Measurements from ENCODE around the gene ZNF500.

Gene ZNF500

GRCh38 chr16:4760221-4760910 lies 6.6 kb downstream of the ZNF500 start:
- H3K9me3 ChIP-seq (ENCODE audit: control insufficient read depth, low read length): no peaks in the 10 kb centered on the region
- no peak overlapping the region for H3K4me3 ChIP-seq (ENCODE audit: low read length)
- H3K27me3 ChIP-seq (ENCODE audit: control insufficient read depth, insufficient read depth, low read length): no peaks in the 10 kb centered on the region
- no peaks in the 10 kb centered on the region for H3K4me1 ChIP-seq (ENCODE audit: control insufficient read depth, insufficient read depth, low read length)
- H3K36me3 ChIP-seq (ENCODE audit: control insufficient read depth, insufficient read depth, low read length): peaks cover 5% of the 10 kb centered on the region
- no peak overlapping the region for H3K9ac ChIP-seq (ENCODE audit: low read length)

- Histone ChIP-seq H3K36me3 (ENCODE audit: control insufficient read depth, insufficient read depth, low read length) (no peaks in the 10 kb centered on the region), H3K27me3 (ENCODE audit: control insufficient read depth, insufficient read depth, low read length) (no peaks in the 10 kb centered on the region)
These were observed 11.3 kb downstream of the ZNF500 start for GRCh38 chr16:4755687-4756086.

GRCh38 chr16:4754865-4755264 lies 12.1 kb downstream of the ZNF500 start:
- Histone ChIP-seq H3K36me3 (ENCODE audit: control insufficient read depth, insufficient read depth, low read length) (no peaks in the 10 kb centered on the region), H3K4me1 (ENCODE audit: control insufficient read depth, insufficient read depth, low read length) (no peaks in the 10 kb centered on the region), H3K9ac (ENCODE audit: low read length) (no peak overlapping the region), H3K4me3 (ENCODE audit: low read length) (no peak overlapping the region), H3K27me3 (ENCODE audit: control insufficient read depth, insufficient read depth, low read length) (no peaks in the 10 kb centered on the region), H3K9me3 (ENCODE audit: control insufficient read depth, low read length) (no peaks in the 10 kb centered on the region)

More at GRCh38 chr16:4755687-4756086, 11.3 kb downstream of the ZNF500 start:
- Histone ChIP-seq H3K4me1 (ENCODE audit: control insufficient read depth, insufficient read depth, low read length) (no peaks in the 10 kb centered on the region), H3K4me3 (ENCODE audit: low read length) (no peak overlapping the region), H3K9ac (ENCODE audit: low read length) (no peak overlapping the region), H3K9me3 (ENCODE audit: control insufficient read depth, low read length) (no peaks in the 10 kb centered on the region)

- no peaks in the 10 kb centered on the region for H3K4me1 ChIP-seq (ENCODE audit: control insufficient read depth, insufficient read depth, low read length)
- H3K9ac ChIP-seq (ENCODE audit: low read length): no peak overlapping the region
- no peaks in the 10 kb centered on the region for H3K27me3 ChIP-seq (ENCODE audit: control insufficient read depth, insufficient read depth, low read length)
- no peaks in the 10 kb centered on the region for H3K9me3 ChIP-seq (ENCODE audit: control insufficient read depth, low read length)
- no peaks in the 10 kb centered on the region for H3K36me3 ChIP-seq (ENCODE audit: control insufficient read depth, insufficient read depth, low read length)
- H3K4me3 ChIP-seq (ENCODE audit: low read length): no peak overlapping the region
These were observed 13.7 kb downstream of the ZNF500 start for GRCh38 chr16:4753227-4753626.

GRCh38 chr16:4752351-4753100 lies 14.4 kb downstream of the ZNF500 start:
- Histone ChIP-seq H3K9ac (ENCODE audit: low read length) (no peak overlapping the region), H3K9me3 (ENCODE audit: control insufficient read depth, low read length) (no peaks in the 10 kb centered on the region), H3K4me1 (ENCODE audit: control insufficient read depth, insufficient read depth, low read length) (no peaks in the 10 kb centered on the region), H3K4me3 (ENCODE audit: low read length) (no peak overlapping the region), H3K27me3 (ENCODE audit: control insufficient read depth, insufficient read depth, low read length) (no peaks in the 10 kb centered on the region), H3K36me3 (ENCODE audit: control insufficient read depth, insufficient read depth, low read length) (no peaks in the 10 kb centered on the region)

- Histone ChIP-seq H3K36me3 (ENCODE audit: control insufficient read depth, insufficient read depth, low read length) (no peaks in the 10 kb centered on the region), H3K4me3 (ENCODE audit: low read length) (no peak overlapping the region), H3K27me3 (ENCODE audit: control insufficient read depth, insufficient read depth, low read length) (no peaks in the 10 kb centered on the region), H3K4me1 (ENCODE audit: control insufficient read depth, insufficient read depth, low read length) (no peaks in the 10 kb centered on the region), H3K9ac (ENCODE audit: low read length) (no peak overlapping the region), H3K9me3 (ENCODE audit: control insufficient read depth, low read length) (no peaks in the 10 kb centered on the region)
These were observed 16.1 kb downstream of the ZNF500 start for GRCh38 chr16:4750896-4751295.

GRCh38 chr16:4749700-4750257 lies 17.2 kb downstream of the ZNF500 start:
- H3K27me3 ChIP-seq (ENCODE audit: control insufficient read depth, insufficient read depth, low read length): no peaks in the 10 kb centered on the region
- H3K9ac ChIP-seq (ENCODE audit: low read length): no peak overlapping the region
- H3K4me1 ChIP-seq (ENCODE audit: control insufficient read depth, insufficient read depth, low read length): no peaks in the 10 kb centered on the region
- H3K9me3 ChIP-seq (ENCODE audit: control insufficient read depth, low read length): no peaks in the 10 kb centered on the region
- H3K4me3 ChIP-seq (ENCODE audit: low read length): no peak overlapping the region
- no peaks in the 10 kb centered on the region for H3K36me3 ChIP-seq (ENCODE audit: control insufficient read depth, insufficient read depth, low read length)

- H3K9me3 ChIP-seq (ENCODE audit: control insufficient read depth, low read length): no peaks in the 10 kb centered on the region
- no peaks in the 10 kb centered on the region for H3K4me1 ChIP-seq (ENCODE audit: control insufficient read depth, insufficient read depth, low read length)
- no peak overlapping the region for H3K9ac ChIP-seq (ENCODE audit: low read length)
- H3K27me3 ChIP-seq (ENCODE audit: control insufficient read depth, insufficient read depth, low read length): no peaks in the 10 kb centered on the region
- H3K36me3 ChIP-seq (ENCODE audit: control insufficient read depth, insufficient read depth, low read length): no peaks in the 10 kb centered on the region
- H3K4me3 ChIP-seq (ENCODE audit: low read length): no peak overlapping the region
These were observed 18.1 kb downstream of the ZNF500 start for GRCh38 chr16:4748682-4749411.

- Histone ChIP-seq H3K36me3 (ENCODE audit: control insufficient read depth, insufficient read depth, low read length) (no peaks in the 10 kb centered on the region), H3K27me3 (ENCODE audit: control insufficient read depth, insufficient read depth, low read length) (no peaks in the 10 kb centered on the region), H3K4me1 (ENCODE audit: control insufficient read depth, insufficient read depth, low read length) (peaks cover 6% of the 10 kb centered on the region), H3K9ac (ENCODE audit: low read length) (no peak overlapping the region), H3K9me3 (ENCODE audit: control insufficient read depth, low read length) (no peaks in the 10 kb centered on the region), H3K4me3 (ENCODE audit: low read length) (no peak overlapping the region)
These were observed 18.9 kb downstream of the ZNF500 start for GRCh38 chr16:4747906-4748681.

GRCh38 chr16:4746991-4747574 lies 19.9 kb downstream of the ZNF500 start:
- H3K9ac ChIP-seq (ENCODE audit: low read length): no peak overlapping the region
- H3K9me3 ChIP-seq (ENCODE audit: control insufficient read depth, low read length): no peaks in the 10 kb centered on the region
- H3K4me3 ChIP-seq (ENCODE audit: low read length): no peak overlapping the region
- H3K36me3 ChIP-seq (ENCODE audit: control insufficient read depth, insufficient read depth, low read length): no peaks in the 10 kb centered on the region
- H3K4me1 ChIP-seq (ENCODE audit: control insufficient read depth, insufficient read depth, low read length): peaks cover 11% of the 10 kb centered on the region
- H3K27me3 ChIP-seq (ENCODE audit: control insufficient read depth, insufficient read depth, low read length): no peaks in the 10 kb centered on the region

- no peaks in the 10 kb centered on the region for H3K36me3 ChIP-seq (ENCODE audit: control insufficient read depth, insufficient read depth, low read length)
- no peaks in the 10 kb centered on the region for H3K9me3 ChIP-seq (ENCODE audit: control insufficient read depth, low read length)
- H3K9ac ChIP-seq (ENCODE audit: low read length): no peak overlapping the region
- H3K27me3 ChIP-seq (ENCODE audit: control insufficient read depth, insufficient read depth, low read length): no peaks in the 10 kb centered on the region
- no peak overlapping the region for H3K4me3 ChIP-seq (ENCODE audit: low read length)
- peaks cover 11% of the 10 kb centered on the region for H3K4me1 ChIP-seq (ENCODE audit: control insufficient read depth, insufficient read depth, low read length)
These were observed 20.7 kb downstream of the ZNF500 start for GRCh38 chr16:4746215-4746614.

Data from mucosa of stomach (tissue), 1 donor.